HUES48 (cell line): ENCODE results near the gene RNF4.

Experiments
- H3K27ac ChIP-seq: one replicate; pipeline ENCODE4 v1.7.0; 2013; ENCODE audit warnings: low read depth, low read length, inconsistent platforms
- H3K27me3 ChIP-seq: 2 replicates; pipeline ENCODE4 v1.6.1; 2013; ENCODE audit warnings: mild to moderate bottlenecking, low read length; ENCODE audit not compliant: control insufficient read depth, insufficient read depth
- H3K36me3 ChIP-seq: 2 replicates; pipeline ENCODE4 v1.6.1; 2013; ENCODE audit warnings: low read length; ENCODE audit not compliant: control insufficient read depth, insufficient read depth
- H3K4me1 ChIP-seq: 2 replicates; pipeline ENCODE4 v1.6.1; 2013; ENCODE audit warnings: mild to moderate bottlenecking, low read length; ENCODE audit not compliant: control insufficient read depth, insufficient read depth
- H3K4me3 ChIP-seq: 2 replicates; pipeline ENCODE4 v1.5.1; 2013; ENCODE audit warnings: mild to moderate bottlenecking, low read depth, low read length
- H3K9ac ChIP-seq: 2 replicates; pipeline ENCODE4 v1.6.1; 2013; ENCODE audit warnings: mild to moderate bottlenecking, low read depth, low read length, moderate library complexity
- H3K9me3 ChIP-seq: 2 replicates; pipeline ENCODE4 v1.6.1; 2013; ENCODE audit warnings: low read length; ENCODE audit not compliant: control insufficient read depth, insufficient read depth

The RNF4 gene

GRCh38 chr4:2438822-2439718 lies 29.8 kb upstream of the RNF4 start:
- Histone ChIP-seq H3K9me3 (no peaks in the 10 kb centered on the region), H3K27ac (no peak overlapping the region), H3K27me3 (no peaks in the 10 kb centered on the region), H3K36me3 (no peaks in the 10 kb centered on the region), H3K9ac (no peak overlapping the region), H3K4me3 (no peak overlapping the region), H3K4me1 (no peaks in the 10 kb centered on the region)

GRCh38 chr4:2441393-2442174 lies 27.3 kb upstream of the RNF4 start:
- H3K27me3 ChIP-seq: no peaks in the 10 kb centered on the region
- H3K9ac ChIP-seq: no peak overlapping the region
- H3K27ac ChIP-seq: no peak overlapping the region
- no peaks in the 10 kb centered on the region for H3K4me1 ChIP-seq
- H3K9me3 ChIP-seq: no peaks in the 10 kb centered on the region
- no peak overlapping the region for H3K4me3 ChIP-seq
- no peaks in the 10 kb centered on the region for H3K36me3 ChIP-seq

- Histone ChIP-seq H3K4me1 (no peaks in the 10 kb centered on the region), H3K9me3 (no peaks in the 10 kb centered on the region), H3K4me3 (no peak overlapping the region), H3K9ac (no peak overlapping the region), H3K27ac (no peak overlapping the region), H3K27me3 (no peaks in the 10 kb centered on the region), H3K36me3 (no peaks in the 10 kb centered on the region)
These were observed 26.5 kb upstream of the RNF4 start for GRCh38 chr4:2442175-2442993.

- Histone ChIP-seq H3K9ac (no peak overlapping the region), H3K4me3 (no peak overlapping the region)
These were observed 25.7 kb upstream of the RNF4 start for GRCh38 chr4:2443061-2443730.

GRCh38 chr4:2443956-2444740 lies 24.8 kb upstream of the RNF4 start:
- Histone ChIP-seq H3K9ac (no peak overlapping the region), H3K27me3 (no peaks in the 10 kb centered on the region), H3K4me1 (no peaks in the 10 kb centered on the region), H3K4me3 (no peak overlapping the region), H3K27ac (no peak overlapping the region), H3K9me3 (no peaks in the 10 kb centered on the region), H3K36me3 (no peaks in the 10 kb centered on the region)

More at GRCh38 chr4:2443061-2443730, 25.7 kb upstream of the RNF4 start:
- Histone ChIP-seq H3K9me3 (no peaks in the 10 kb centered on the region), H3K27me3 (no peaks in the 10 kb centered on the region), H3K4me1 (no peaks in the 10 kb centered on the region), H3K27ac (no peak overlapping the region), H3K36me3 (no peaks in the 10 kb centered on the region)

GRCh38 chr4:2445130-2445529 lies 23.8 kb upstream of the RNF4 start:
- no peaks in the 10 kb centered on the region for H3K27me3 ChIP-seq
- H3K4me3 ChIP-seq: no peak overlapping the region
- H3K36me3 ChIP-seq: no peaks in the 10 kb centered on the region
- no peaks in the 10 kb centered on the region for H3K9me3 ChIP-seq
- no peak overlapping the region for H3K27ac ChIP-seq
- H3K4me1 ChIP-seq: no peaks in the 10 kb centered on the region
- no peak overlapping the region for H3K9ac ChIP-seq

- Histone ChIP-seq H3K27me3 (no peaks in the 10 kb centered on the region), H3K4me3 (no peak overlapping the region), H3K36me3 (no peaks in the 10 kb centered on the region), H3K9me3 (no peaks in the 10 kb centered on the region), H3K27ac (no peak overlapping the region), H3K4me1 (no peaks in the 10 kb centered on the region), H3K9ac (no peak overlapping the region)
These were observed 23.3 kb upstream of the RNF4 start for GRCh38 chr4:2445571-2445970.

GRCh38 chr4:2446656-2447564 lies 22.0 kb upstream of the RNF4 start:
- no peak overlapping the region for H3K9ac ChIP-seq
- H3K27ac ChIP-seq: no peak overlapping the region
- H3K36me3 ChIP-seq: no peaks in the 10 kb centered on the region
- H3K4me1 ChIP-seq: no peaks in the 10 kb centered on the region
- no peak overlapping the region for H3K4me3 ChIP-seq
- no peaks in the 10 kb centered on the region for H3K9me3 ChIP-seq
- H3K27me3 ChIP-seq: no peaks in the 10 kb centered on the region

GRCh38 chr4:2448589-2448988 lies 20.3 kb upstream of the RNF4 start:
- Histone ChIP-seq H3K4me1 (no peaks in the 10 kb centered on the region), H3K4me3 (no peak overlapping the region), H3K36me3 (no peaks in the 10 kb centered on the region), H3K27me3 (no peaks in the 10 kb centered on the region), H3K9ac (no peak overlapping the region), H3K27ac (no peak overlapping the region), H3K9me3 (no peaks in the 10 kb centered on the region)
